OCI-LY7 (cell line): ENCODE measurements around the gene CAPS. TPM values are rescaled to one million over a fixed set of nuclear protein-coding genes. Genes with fewer than 3 reads are reported as not detected.

Source experiments
- BruUV-seq: library from RNA; stranded (reverse); fragments of 400-500 nt; replicated peaks from 2 replicates; lab custom pipeline; 2021; lab: Mats Ljungman, UMichigan
- CTCF ChIA-PET: fragments of 300-600 bp; sonication (Branson Sonifier 250); formaldehyde crosslinking; loops from one replicate; lab custom pipeline; 2022; ENCODE audit warnings: antibody characterized with exemption; ENCODE audit not compliant: unreplicated experiment; lab: Charles Lee
- POLR2A ChIA-PET: fragments of 300-600 bp; sonication (Branson Sonifier 250); formaldehyde crosslinking; loops from one replicate; lab custom pipeline; 2022; ENCODE audit warnings: antibody characterized with exemption; lab: Charles Lee
- DNase-seq: peaks from one replicate; pipeline ENCODE4 v3.0.0-alpha.2; 2015; ENCODE audit warnings: low spot score
- H2AFZ ChIP-seq: fragments of 200-600 bp; sonication (generic), shearing (Covaris generic); 2 replicates; pipeline ENCODE4 v1.6.1; 2014; ENCODE audit warnings: mild to moderate bottlenecking, antibody characterized with exemption, low read length, moderate library complexity
- H3K27ac ChIP-seq: fragments of 200-600 bp; sonication (generic); 2 replicates; pipeline ENCODE4 v1.5.1; 2014; ENCODE audit warnings: mixed run types, low read depth, mild to moderate bottlenecking, moderate library complexity, low read length, inconsistent platforms; ENCODE audit not compliant: poor library complexity, severe bottlenecking
- H3K36me3 ChIP-seq: fragments of 200-600 bp; sonication (generic); 2 replicates; pipeline ENCODE4 v1.6.1; 2014; ENCODE audit warnings: mild to moderate bottlenecking, antibody characterized with exemption, low read length, moderate library complexity, mixed read lengths; ENCODE audit not compliant: insufficient read depth
- H3K4me1 ChIP-seq: fragments of 200-600 bp; sonication (generic); 2 replicates; pipeline ENCODE4 v1.5.1; 2014; ENCODE audit warnings: mild to moderate bottlenecking, low read length; ENCODE audit not compliant: insufficient read depth, poor library complexity, severe bottlenecking
- H3K4me2 ChIP-seq: fragments of 200-600 bp; sonication (generic); 2 replicates; pipeline ENCODE4 v1.6.1; 2014; ENCODE audit warnings: mild to moderate bottlenecking, low read length
- H3K4me3 ChIP-seq: fragments of 200-600 bp; sonication (generic); 2 replicates; pipeline ENCODE4 v1.5.1; 2014; ENCODE audit warnings: mild to moderate bottlenecking, low read depth, low read length; ENCODE audit not compliant: poor library complexity, severe bottlenecking
- H3K79me2 ChIP-seq: fragments of 200-600 bp; sonication (generic); 2 replicates; pipeline ENCODE4 v1.6.1; 2016; ENCODE audit warnings: low read depth, mild to moderate bottlenecking, low read length, moderate library complexity, mixed read lengths; ENCODE audit not compliant: insufficient read depth
- H3K9me2 ChIP-seq: fragments of 200-600 bp; sonication (generic); 2 replicates; pipeline ENCODE4 v1.6.1; 2016; ENCODE audit warnings: mild to moderate bottlenecking, low read length, mixed read lengths; ENCODE audit not compliant: insufficient read depth
- H3K9me3 ChIP-seq: fragments of 200-600 bp; sonication (generic); 2 replicates; pipeline ENCODE4 v1.6.1; 2014; ENCODE audit warnings: mild to moderate bottlenecking, mixed run types, low read length, mixed read lengths
- H4K20me1 ChIP-seq: fragments of 200-600 bp; sonication (generic); 2 replicates; pipeline ENCODE4 v1.6.1; 2014; ENCODE audit warnings: mild to moderate bottlenecking, antibody characterized with exemption, low read length, moderate library complexity, mixed read lengths; ENCODE audit not compliant: insufficient read depth
- CTCF ChIP-seq: fragments of 200-600 bp; sonication (generic); conservative IDR thresholded peaks from 2 replicates; pipeline ENCODE4 v1.5.1; 2014; ENCODE audit warnings: mild to moderate bottlenecking, antibody characterized with exemption, low read length, moderate library complexity, mixed read lengths
- EZH2phosphoT487 ChIP-seq: fragments of 200-600 bp; sonication (generic); IDR thresholded peaks from 2 replicates; pipeline ENCODE4 v1.6.1; 2018; ENCODE audit warnings: low read depth, borderline replicate concordance, mild to moderate bottlenecking, mixed run types, antibody characterized with exemption, low read length, moderate library complexity, mixed read lengths
- intact Hi-C: fragments of 100-400 bp; cut with micrococcal nuclease; formaldehyde crosslinking; loops from one replicate; pipeline ENCODE4 v1.10.0; 2022; ENCODE audit not compliant: unreplicated experiment
- total RNA-seq, 2 experiments: library from RNA; depleted of rRNA in 1 of 2; stranded (reverse); fragments of >200 nt in 1 of 2; shearing (Covaris generic) in 1 of 2; gene quantifications; 2 replicates each; pipeline ENCODE4 v1.2.3, GENCODE V29; 2014 to 2022

CAPS gene
- total RNA-seq, 2 experiments from 2014 or later: 8.1 to 11.0 TPM

GRCh38 chr19:5953680-5954213 lies 39.7 kb downstream of the CAPS start:
- peaks cover 39% of the 10 kb centered on the region; the same call in 1 of the 2 replicates for H3K36me3 ChIP-seq
- TF ChIP-seq EZH2phosphoT487: no peak
- no peak for TF ChIP-seq CTCF
- H3K4me2 ChIP-seq: peak overlapping the region; percentile 80
- POLR2A ChIA-PET: no interaction called here
- H3K79me2 ChIP-seq: peaks cover 93% of the 10 kb centered on the region
- H3K27ac ChIP-seq: peak overlapping the region; percentile 96
- CTCF ChIA-PET: no interaction called here
- no peaks in the 10 kb centered on the region for H3K9me2 ChIP-seq
- H4K20me1 ChIP-seq: no peaks in the 10 kb centered on the region; the same call in 1 of the 2 replicates
- no peak overlapping the region for H2AFZ ChIP-seq
- H3K4me1 ChIP-seq: peaks cover 81% of the 10 kb centered on the region
- H3K9me3 ChIP-seq: no peaks in the 10 kb centered on the region
- no peak for DNase-seq
- BruUV-seq: no TSS peak
- H3K4me3 ChIP-seq: no peak overlapping the region
- intact Hi-C loops: loop anchor here (5.0 kb wide), 1 partner anchor 51 kb away; the partner anchor contains the start of genes NDUFA11 and VMAC

- no peaks in the 10 kb centered on the region; the same call in 1 of the 2 replicates for H4K20me1 ChIP-seq
- TF ChIP-seq CTCF: no peak
- TF ChIP-seq EZH2phosphoT487: no peak
- ChIA-PET POLR2A (no interaction called here), CTCF (no interaction called here)
- intact Hi-C loops: loop anchor here (5.0 kb wide), 1 partner anchor 52 kb away; the partner anchor contains the start of genes NDUFA11 and VMAC
- no TSS peak for BruUV-seq
- DNase-seq: no peak
- no peaks in the 10 kb centered on the region for H3K9me2 ChIP-seq
- peaks cover 34% of the 10 kb centered on the region; the same call in 1 of the 2 replicates for H3K36me3 ChIP-seq
- no peak overlapping the region for H3K4me3 ChIP-seq
- H3K27ac ChIP-seq: peak overlapping the region; percentile 96
- H3K9me3 ChIP-seq: no peaks in the 10 kb centered on the region
- H2AFZ ChIP-seq: no peak overlapping the region
- H3K4me2 ChIP-seq: peak overlapping the region; percentile 80; the same call in 1 of the 2 replicates
- peaks cover 93% of the 10 kb centered on the region for H3K79me2 ChIP-seq
- peaks cover 76% of the 10 kb centered on the region for H3K4me1 ChIP-seq
These were observed 40.2 kb downstream of the CAPS start for GRCh38 chr19:5954293-5954692.

GRCh38 chr19:5955636-5955935 lies 41.5 kb downstream of the CAPS start:
- ChIA-PET CTCF (no interaction called here), POLR2A (no interaction called here)
- Histone ChIP-seq H4K20me1 (no peaks in the 10 kb centered on the region; the same call in 1 of the 2 replicates), H3K9me2 (no peaks in the 10 kb centered on the region), H3K4me1 (peaks cover 63% of the 10 kb centered on the region), H2AFZ (no peak overlapping the region), H3K27ac (no peak overlapping the region), H3K79me2 (peaks cover 98% of the 10 kb centered on the region), H3K36me3 (peaks cover 33% of the 10 kb centered on the region; the same call in 1 of the 2 replicates), H3K4me2 (no peak overlapping the region), H3K4me3 (no peak overlapping the region), H3K9me3 (no peaks in the 10 kb centered on the region)
- intact Hi-C loops: no loop called here
- DNase-seq: no peak
- BruUV-seq: no TSS peak
- no peak for TF ChIP-seq EZH2phosphoT487
- TF ChIP-seq CTCF: no peak
